Endothelial cell of umbilical vein (primary cell): ENCODE measurements around the gene CIB2. TPM values are rescaled to one million over a fixed set of nuclear protein-coding genes. Genes with fewer than 3 reads are reported as not detected.

Experiments used
- BruUV-seq: library from RNA; stranded (reverse); fragments of 400-500 nt; replicated peaks from 2 replicates; lab custom pipeline; 2021; lab: Mats Ljungman, UMichigan
- CTCF ChIA-PET: fragments of 300-600, 350-600 bp; sonication (Branson Sonifier 250); formaldehyde crosslinking; loops from one replicate; lab custom pipeline; 2021; ENCODE audit warnings: antibody characterized with exemption, inconsistent platforms; lab: Charles Lee
- POLR2A ChIA-PET: fragments of 300-600, 350-600 bp; sonication (Branson Sonifier 250); formaldehyde crosslinking; loops from one replicate; lab custom pipeline; 2021; ENCODE audit warnings: antibody characterized with exemption, inconsistent platforms; lab: Charles Lee
- DNase-seq: peaks from one replicate; pipeline ENCODE4 v3.0.0-alpha.2; 2011; ENCODE audit warnings: low read depth, low spot score
- FAIRE-seq: peaks from 2 replicates; lab custom pipeline; 2011; peaks lifted over from hg19 to GRCh38; lab: Jason Lieb, UNC
- H2AFZ ChIP-seq: 2 replicates; pipeline ENCODE4 v1.6.0; 2012; ENCODE audit warnings: low read depth, low read length, control low read depth, inconsistent platforms
- H3K27ac ChIP-seq: 2 replicates; pipeline ENCODE4 v1.5.1; 2011; ENCODE audit warnings: low read depth, mild to moderate bottlenecking, control low read depth, low read length, moderate library complexity; ENCODE audit not compliant: insufficient read depth
- H3K27me3 ChIP-seq, 2 experiments: 2 replicates each; pipeline versions ENCODE4 v1.6.0 to v1.6.1; 2011; ENCODE audit warnings: low read length in 2 of 2, mixed read lengths in 1 of 2; ENCODE audit not compliant: control insufficient read depth in 2 of 2, insufficient read depth in 2 of 2
- H3K36me3 ChIP-seq, 2 experiments: 2 replicates in 1 of 2; 3 replicates in 1 of 2; pipeline ENCODE4 v1.5.1; 2011; ENCODE audit warnings: low read length in 2 of 2, mild to moderate bottlenecking in 1 of 2, moderate library complexity in 1 of 2; ENCODE audit not compliant: control insufficient read depth in 2 of 2, insufficient read depth in 2 of 2; ENCODE audit errors: extremely low read depth in 1 of 2
- H3K4me1 ChIP-seq: 3 replicates; pipeline ENCODE4 v1.5.1; 2011; ENCODE audit warnings: mild to moderate bottlenecking, low read length; ENCODE audit not compliant: control insufficient read depth, insufficient read depth; ENCODE audit errors: extremely low read depth
- H3K4me2 ChIP-seq: 2 replicates; pipeline ENCODE4 v1.6.1; 2011; ENCODE audit warnings: low read length, control low read depth, mixed read lengths; ENCODE audit not compliant: insufficient read depth
- H3K4me3 ChIP-seq, 3 experiments: fragments of 200-600 bp in 1 of 3; sonication (generic), shearing (Covaris generic) in 1 of 3; replicated peaks in 1 of 3; 2 replicates each; pipeline ENCODE4 v1.5.1; 2011 to 2016; ENCODE audit warnings: control low read depth in 3 of 3, low read length in 3 of 3, mild to moderate bottlenecking in 2 of 3, inconsistent platforms in 1 of 3, low read depth in 1 of 3, moderate library complexity in 1 of 3; ENCODE audit not compliant: insufficient read depth in 1 of 3
- H3K79me2 ChIP-seq: 2 replicates; pipeline ENCODE4 v1.6.0; 2012; ENCODE audit warnings: low read length, inconsistent platforms; ENCODE audit not compliant: control insufficient read depth, insufficient read depth
- H3K9ac ChIP-seq: replicated peaks from 2 replicates; pipeline ENCODE3; 2011; ENCODE audit warnings: low read length, control low read depth; ENCODE audit not compliant: insufficient read depth; ENCODE audit errors: extremely low read depth
- H3K9me1 ChIP-seq: replicated peaks from 3 replicates; pipeline ENCODE4 v1.6.0; 2011; ENCODE audit warnings: mild to moderate bottlenecking, low read length; ENCODE audit not compliant: control insufficient read depth, insufficient read depth; ENCODE audit errors: extremely low read depth
- H3K9me3 ChIP-seq: replicated peaks from 2 replicates; pipeline ENCODE4 v1.5.1; 2012; ENCODE audit warnings: low read length, inconsistent platforms; ENCODE audit not compliant: control insufficient read depth, insufficient read depth
- H4K20me1 ChIP-seq: replicated peaks from 2 replicates; pipeline ENCODE3; 2011; ENCODE audit warnings: mild to moderate bottlenecking, low read length; ENCODE audit not compliant: control insufficient read depth, insufficient read depth; ENCODE audit errors: extremely low read depth
- CTCF ChIP-seq, 2 donors: IDR thresholded peaks; 1 replicate in 1 of 2; 2 replicates in 1 of 2; pipeline ENCODE4 v1.5.1; 2011; ENCODE audit warnings: low read length in 2 of 2, mild to moderate bottlenecking in 2 of 2, moderate library complexity in 2 of 2, control low read depth in 1 of 2, inconsistent platforms in 1 of 2, low read depth in 1 of 2; ENCODE audit not compliant: insufficient read depth in 1 of 2; ENCODE audit errors: extremely low read depth in 1 of 2
- EZH2 ChIP-seq: IDR thresholded peaks from 2 replicates; pipeline ENCODE4 v1.6.1; 2012; ENCODE audit warnings: borderline replicate concordance, low read depth, mild to moderate bottlenecking, moderate library complexity, low read length, inconsistent platforms; ENCODE audit not compliant: severe bottlenecking
- GATA2 ChIP-seq: IDR thresholded peaks from 2 replicates; pipeline ENCODE4 v1.7.0; 2011; ENCODE audit warnings: low read depth, mild to moderate bottlenecking, moderate library complexity, mixed read lengths, low read length; ENCODE audit not compliant: insufficient read length, insufficient read depth
- JUN ChIP-seq: IDR thresholded peaks from 2 replicates; pipeline ENCODE4 v1.6.1; 2011; ENCODE audit warnings: borderline replicate concordance, low read depth; ENCODE audit not compliant: insufficient read length, insufficient read depth
- MYC ChIP-seq: IDR thresholded peaks from one replicate; pipeline ENCODE4 v1.6.1; 2011; ENCODE audit warnings: mild to moderate bottlenecking, low read depth, low read length
- POLR2A ChIP-seq: IDR thresholded peaks from 2 replicates; pipeline ENCODE4 v1.6.1; 2012; ENCODE audit warnings: low read depth, mild to moderate bottlenecking, control low read depth, low read length
- POLR2AphosphoS5 ChIP-seq: IDR thresholded peaks from 2 replicates; pipeline ENCODE4 v1.6.1; 2012; ENCODE audit warnings: low read depth, mild to moderate bottlenecking, control low read depth, low read length, moderate library complexity; ENCODE audit not compliant: insufficient read depth
- dilution Hi-C: fragments of 300-500 bp; cut with MboI; formaldehyde crosslinking; loops from one replicate; pipeline ENCODE4 v1.15.0; 2019; ENCODE audit warnings: low sequenced_read_pairs; ENCODE audit not compliant: extremely low pct_ligation_motif_present
- intact Hi-C: fragments of 100-400 bp; cut with micrococcal nuclease; formaldehyde crosslinking; loops from one replicate; pipeline ENCODE4 v1.10.0; 2022
- polyA plus RNA-seq, 4 experiments: library from polyadenylated mRNA; depleted of rRNA in 3 of 4; stranded (reverse) in 3 of 4; unstranded in 1 of 4; fragments of >200 nt; gene quantifications; 2 replicates each; pipeline versions ENCODE4 v1.2.1 to v1.2.3, GENCODE V29; 2011 to 2012; ENCODE audit warnings: missing spikeins in 1 of 4
- total RNA-seq: library from RNA; stranded (reverse); gene quantifications from 2 replicates; pipeline ENCODE4 v1.2.3, GENCODE V29; 2021

Gene CIB2
- total and polyA plus RNA-seq, 2 donors (not counting 3 experiments of a cell fraction or from before 2014, with no cell fraction given): 4.0 to 7.7 TPM

DNA sequence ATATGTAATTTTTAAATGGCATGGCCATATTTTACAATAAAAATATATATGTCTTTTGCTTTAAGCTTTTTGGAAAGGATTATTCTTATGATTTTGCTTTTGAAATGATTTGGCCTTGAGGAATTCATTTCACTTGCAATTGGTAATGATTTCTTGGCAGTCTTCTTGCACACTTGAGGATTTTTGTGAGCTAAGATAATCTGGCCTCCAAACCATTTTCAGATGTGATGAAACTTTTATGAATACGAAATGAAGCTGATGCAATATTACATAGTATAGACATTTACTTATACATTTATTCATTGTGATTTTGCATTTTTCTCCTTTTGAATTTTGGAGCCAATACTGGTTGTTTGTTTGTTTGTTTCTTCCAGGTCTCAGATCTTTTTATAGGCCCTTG lies 45.3 kb downstream of the CIB2 start:
- Histone ChIP-seq H3K4me3 (no peak overlapping the region), H2AFZ (no peak overlapping the region), H3K4me1 (no peaks in the 10 kb centered on the region), H3K9ac (no peak overlapping the region), H3K36me3 (no peaks in the 10 kb centered on the region), H3K9me1 (no peaks in the 10 kb centered on the region), H3K4me2 (no peak overlapping the region), H4K20me1 (no peaks in the 10 kb centered on the region), H3K27me3 (no peaks in the 10 kb centered on the region), H3K79me2 (no peaks in the 10 kb centered on the region), H3K27ac (no peak overlapping the region), H3K9me3 (no peaks in the 10 kb centered on the region)
- TF ChIP-seq POLR2A: no peak
- TF ChIP-seq GATA2: no peak
- TF ChIP-seq JUN: no peak
- no peak for TF ChIP-seq MYC
- no peak for TF ChIP-seq CTCF (IDR thresholded peaks at IDR 0.05; ENCODE audit: extremely low read depth in 1 of 2, insufficient read depth in 1 of 2, low read depth in 1 of 2, low read length in 2 of 2)
- TF ChIP-seq POLR2AphosphoS5: no peak
- no peak for TF ChIP-seq EZH2
- ChIA-PET CTCF (interaction anchor here (1.1 to 2.3 kb wide), 2 partner anchors 23 to 80 kb away, joined by 5 to 9 read pairs; no protein-coding TSS in a partner anchor), POLR2A (no interaction called here)
- no TSS peak for BruUV-seq
- DNase-seq (no peak), FAIRE-seq (no peak)
- intact Hi-C loops: no loop called here
- dilution Hi-C loops: no loop called here
